ENCODE measurements around the gene STK33.

Gene STK33

DNA sequence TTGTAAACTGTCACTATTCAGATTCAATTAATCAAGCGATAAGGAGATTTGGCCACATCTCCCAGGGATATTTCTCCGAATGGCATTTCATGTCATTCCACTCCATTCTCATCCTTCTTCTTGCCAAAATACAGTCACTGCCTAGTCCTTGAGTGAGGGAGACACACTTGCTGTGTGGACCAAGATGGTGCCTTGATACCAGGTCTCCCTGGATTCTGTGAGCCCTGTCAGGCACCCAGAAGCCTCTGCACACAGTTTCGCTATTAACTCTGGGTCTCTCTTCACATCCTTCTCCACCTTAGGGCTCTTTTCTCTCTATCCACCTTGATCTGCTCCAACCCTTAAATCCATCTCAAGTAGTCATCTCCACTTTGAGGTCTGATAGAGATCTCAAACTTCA lies 210.4 kb downstream of the STK33 start:
- no peak for DNase-seq (ENCODE audit: low read depth)
- TF ChIP-seq, protein P1, sequence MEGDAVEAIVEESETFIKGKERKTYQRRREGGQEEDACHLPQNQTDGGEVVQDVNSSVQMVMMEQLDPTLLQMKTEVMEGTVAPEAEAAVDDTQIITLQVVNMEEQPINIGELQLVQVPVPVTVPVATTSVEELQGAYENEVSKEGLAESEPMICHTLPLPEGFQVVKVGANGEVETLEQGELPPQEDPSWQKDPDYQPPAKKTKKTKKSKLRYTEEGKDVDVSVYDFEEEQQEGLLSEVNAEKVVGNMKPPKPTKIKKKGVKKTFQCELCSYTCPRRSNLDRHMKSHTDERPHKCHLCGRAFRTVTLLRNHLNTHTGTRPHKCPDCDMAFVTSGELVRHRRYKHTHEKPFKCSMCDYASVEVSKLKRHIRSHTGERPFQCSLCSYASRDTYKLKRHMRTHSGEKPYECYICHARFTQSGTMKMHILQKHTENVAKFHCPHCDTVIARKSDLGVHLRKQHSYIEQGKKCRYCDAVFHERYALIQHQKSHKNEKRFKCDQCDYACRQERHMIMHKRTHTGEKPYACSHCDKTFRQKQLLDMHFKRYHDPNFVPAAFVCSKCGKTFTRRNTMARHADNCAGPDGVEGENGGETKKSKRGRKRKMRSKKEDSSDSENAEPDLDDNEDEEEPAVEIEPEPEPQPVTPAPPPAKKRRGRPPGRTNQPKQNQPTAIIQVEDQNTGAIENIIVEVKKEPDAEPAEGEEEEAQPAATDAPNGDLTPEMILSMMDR (IDR thresholded peaks at IDR 0.05; ENCODE audit: control insufficient read depth, extremely low read depth, insufficient read depth), result no peak
- H3K4me3 ChIP-seq (ENCODE audit: low read depth, low read length), result no peak overlapping the region

- no peak overlapping the region for H3K4me3 ChIP-seq (ENCODE audit: low read depth, low read length)
- DNase-seq (ENCODE audit: low read depth), result no peak
These were observed 210.8 kb downstream of the STK33 start for GRCh38 chr11:8383227-8383626.

DNA sequence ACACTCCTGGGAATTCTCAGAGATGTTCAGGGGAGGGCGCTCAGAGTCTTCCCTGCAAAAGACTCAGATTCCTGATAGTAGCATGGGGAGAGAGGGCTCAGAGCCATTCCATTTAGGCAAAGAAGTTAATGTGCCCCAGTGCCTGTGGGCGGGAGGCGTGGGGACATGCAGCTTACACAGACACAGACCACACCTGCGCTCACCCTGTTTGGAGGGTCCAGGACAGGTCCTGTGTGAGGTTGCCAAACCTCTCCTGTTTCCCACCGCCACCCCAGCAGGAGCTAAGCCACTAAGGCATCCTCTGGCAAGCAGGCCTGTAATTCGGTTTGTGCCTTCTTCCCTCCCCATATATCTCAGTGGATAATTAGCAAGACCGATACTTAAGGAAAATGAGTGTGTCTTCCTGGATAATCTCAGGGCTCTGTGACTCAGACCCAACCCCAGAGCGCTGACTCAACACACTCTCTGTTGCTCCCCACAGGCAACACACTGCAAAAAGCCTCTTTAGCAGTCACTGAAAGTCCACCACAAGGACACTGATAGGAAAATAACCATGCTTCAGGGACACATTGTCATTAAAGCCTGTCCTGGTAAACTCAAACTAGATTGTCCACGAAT lies 211.5 kb downstream of the STK33 start:
- H3K4me3 ChIP-seq (ENCODE audit: low read depth, low read length), result no peak overlapping the region
- TF ChIP-seq, protein P1 (IDR thresholded peaks at IDR 0.05; ENCODE audit: control insufficient read depth, extremely low read depth, insufficient read depth), result no peak
- DNase-seq (ENCODE audit: low read depth), result no peak

More at GRCh38 chr11:8383227-8383626, 210.8 kb downstream of the STK33 start:
- TF ChIP-seq, protein P1 (IDR thresholded peaks at IDR 0.05; ENCODE audit: control insufficient read depth, extremely low read depth, insufficient read depth), result no peak

- no peak for DNase-seq (ENCODE audit: low read depth)
- no peak overlapping the region for H3K4me3 ChIP-seq (ENCODE audit: low read depth, low read length)
- TF ChIP-seq, protein P1 (IDR thresholded peaks at IDR 0.05; ENCODE audit: control insufficient read depth, extremely low read depth, insufficient read depth), result no peak
These were observed 212.1 kb downstream of the STK33 start for GRCh38 chr11:8381871-8382396.

- no peak for DNase-seq (ENCODE audit: low read depth)
- H3K4me3 ChIP-seq (ENCODE audit: low read depth, low read length), result no peak overlapping the region
- TF ChIP-seq, protein P1 (IDR thresholded peaks at IDR 0.05; ENCODE audit: control insufficient read depth, extremely low read depth, insufficient read depth), result no peak
These were observed 212.7 kb downstream of the STK33 start for GRCh38 chr11:8381343-8381742.

DNA sequence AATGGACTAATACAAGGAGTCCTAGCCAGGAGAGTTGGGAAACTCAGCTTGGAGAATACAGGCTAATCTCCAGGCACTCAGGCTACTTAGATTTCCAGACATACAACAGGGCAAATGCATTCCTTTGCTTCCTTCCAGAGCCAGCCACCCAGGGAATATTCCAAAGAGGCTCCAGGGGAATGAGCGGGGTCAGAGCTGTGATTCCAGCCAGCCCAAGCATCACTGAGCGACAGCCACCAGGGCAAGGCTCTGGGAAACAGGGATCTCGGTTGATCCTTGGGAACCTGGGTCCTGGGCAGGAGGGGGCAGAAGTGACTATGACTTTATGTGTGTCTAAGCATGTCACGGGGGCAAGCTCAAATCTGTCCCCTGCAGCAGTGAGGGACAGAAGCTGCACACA lies 218.1 kb downstream of the STK33 start:
- DNase-seq (ENCODE audit: low read depth), result no peak
- H3K4me3 ChIP-seq (ENCODE audit: low read depth, low read length), result no peak overlapping the region

More for the DNA sequence above, 218.1 kb downstream of the STK33 start:
- TF ChIP-seq, protein P1 (IDR thresholded peaks at IDR 0.05; ENCODE audit: control insufficient read depth, extremely low read depth, insufficient read depth), result no peak

Data from LNCaP clone FGC (cell line).